NB4 (cell line): ENCODE measurements around the gene EBLN1.

ENCODE experiments used
- MYC ChIP-seq: IDR thresholded peaks from 2 replicates; pipeline ENCODE4 v1.6.1; 2011; ENCODE audit warnings: low read depth, low read length
- POLR2A ChIP-seq: IDR thresholded peaks from 2 replicates; pipeline ENCODE4 v1.6.1; 2011; ENCODE audit warnings: mild to moderate bottlenecking; ENCODE audit not compliant: insufficient read length; ENCODE audit errors: extremely low read depth
- TF ChIP-seq, protein P1 (sequence below): IDR thresholded peaks from one replicate; pipeline ENCODE4 v1.5.1; 2012; ENCODE audit warnings: low read depth, low read length
- TF ChIP-seq, protein P2 (sequence below): IDR thresholded peaks from 2 replicates; pipeline ENCODE4 v1.6.1; 2011; ENCODE audit warnings: low read depth, low read length

DNA sequence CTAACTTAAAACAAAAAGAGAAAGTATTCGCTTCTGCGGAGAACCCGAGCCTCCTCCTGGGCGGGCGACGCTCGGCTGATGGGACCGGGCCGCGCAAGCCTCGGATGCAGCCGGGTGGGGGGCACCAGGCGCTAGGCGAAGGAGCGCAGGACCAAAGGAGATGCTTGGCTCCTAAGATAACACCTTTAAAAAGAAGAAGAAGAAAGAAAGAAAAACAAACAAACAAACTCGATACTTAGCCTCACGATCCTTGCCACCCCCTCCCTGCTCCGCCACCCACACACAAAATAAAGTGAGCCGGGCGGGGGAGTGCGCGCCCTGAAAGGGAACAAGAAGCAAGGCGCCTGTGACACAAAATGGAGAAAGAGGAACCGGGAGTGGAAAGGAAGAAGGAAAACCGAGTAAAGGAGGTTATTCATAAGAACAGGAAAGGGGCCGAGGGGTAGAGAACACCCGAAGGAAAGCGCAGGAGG is 34.0 kb upstream of the EBLN1 start:
- TF ChIP-seq POLR2A (no peak), MYC (no peak)
- TF ChIP-seq, protein P1, sequence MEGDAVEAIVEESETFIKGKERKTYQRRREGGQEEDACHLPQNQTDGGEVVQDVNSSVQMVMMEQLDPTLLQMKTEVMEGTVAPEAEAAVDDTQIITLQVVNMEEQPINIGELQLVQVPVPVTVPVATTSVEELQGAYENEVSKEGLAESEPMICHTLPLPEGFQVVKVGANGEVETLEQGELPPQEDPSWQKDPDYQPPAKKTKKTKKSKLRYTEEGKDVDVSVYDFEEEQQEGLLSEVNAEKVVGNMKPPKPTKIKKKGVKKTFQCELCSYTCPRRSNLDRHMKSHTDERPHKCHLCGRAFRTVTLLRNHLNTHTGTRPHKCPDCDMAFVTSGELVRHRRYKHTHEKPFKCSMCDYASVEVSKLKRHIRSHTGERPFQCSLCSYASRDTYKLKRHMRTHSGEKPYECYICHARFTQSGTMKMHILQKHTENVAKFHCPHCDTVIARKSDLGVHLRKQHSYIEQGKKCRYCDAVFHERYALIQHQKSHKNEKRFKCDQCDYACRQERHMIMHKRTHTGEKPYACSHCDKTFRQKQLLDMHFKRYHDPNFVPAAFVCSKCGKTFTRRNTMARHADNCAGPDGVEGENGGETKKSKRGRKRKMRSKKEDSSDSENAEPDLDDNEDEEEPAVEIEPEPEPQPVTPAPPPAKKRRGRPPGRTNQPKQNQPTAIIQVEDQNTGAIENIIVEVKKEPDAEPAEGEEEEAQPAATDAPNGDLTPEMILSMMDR = no peak
- TF ChIP-seq, protein P2, sequence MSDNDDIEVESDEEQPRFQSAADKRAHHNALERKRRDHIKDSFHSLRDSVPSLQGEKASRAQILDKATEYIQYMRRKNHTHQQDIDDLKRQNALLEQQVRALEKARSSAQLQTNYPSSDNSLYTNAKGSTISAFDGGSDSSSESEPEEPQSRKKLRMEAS = no peak
